GM19324 (cell line): Measurements from ENCODE around the gene EPB41L3.
"Not testable (repeated sequence)": the region's sequence is repeated elsewhere in the genome, so short reads cannot be mapped to it uniquely, and the experiment has no call there.

ENCODE experiments used
- ATAC-seq: cut with Tn5 transposase; IDR thresholded peaks from one replicate; pipeline ENCODE4 v1.9.1; 2021; ENCODE audit warnings: mild to moderate bottlenecking, moderate library complexity; ENCODE audit not compliant: unreplicated experiment, low FRiP score

Gene EPB41L3

GRCh38 chr18:5543773-5544389, at the start of gene EPB41L3:
Gene EPB41L3, minus strand, starts transcription at chr18:5543997. Its CDS starts 54,814 bp downstream, at chr18:5489183.
- no peak for ATAC-seq

GRCh38 chr18:5588529-5588928, 44.7 kb upstream of the EPB41L3 start:
- ATAC-seq = no peak

GRCh38 chr18:5585653-5586052, 41.9 kb upstream of the EPB41L3 start:
- no peak for ATAC-seq

GRCh38 chr18:5584746-5585417, 41.1 kb upstream of the EPB41L3 start:
- ATAC-seq = no peak

GRCh38 chr18:5582849-5583681, 39.3 kb upstream of the EPB41L3 start:
- no peak for ATAC-seq

GRCh38 chr18:5582076-5582475, 38.3 kb upstream of the EPB41L3 start:
- ATAC-seq = no peak

- no peak for ATAC-seq
Observed at GRCh38 chr18:5574843-5575242, 31.0 kb upstream of the EPB41L3 start.

GRCh38 chr18:5571666-5572065, 27.9 kb upstream of the EPB41L3 start:
- ATAC-seq = no peak

- not testable (repeated sequence) for ATAC-seq
Observed at GRCh38 chr18:5570613-5571012, 26.8 kb upstream of the EPB41L3 start.

GRCh38 chr18:5568416-5568815, 24.6 kb upstream of the EPB41L3 start:
- no peak for ATAC-seq

GRCh38 chr18:5558851-5559250, 15.1 kb upstream of the EPB41L3 start:
- ATAC-seq = no peak

GRCh38 chr18:5556310-5556974, 12.6 kb upstream of the EPB41L3 start:
- no peak for ATAC-seq

- ATAC-seq = no peak
Observed at GRCh38 chr18:5554629-5555028, 10.8 kb upstream of the EPB41L3 start.

GRCh38 chr18:5546660-5547059, 2.9 kb upstream of the EPB41L3 start:
- ATAC-seq = no peak

- ATAC-seq = no peak
Observed at GRCh38 chr18:5543036-5543680, 639 bp downstream of the EPB41L3 start.

- ATAC-seq = no peak
Observed at GRCh38 chr18:5542515-5543035, 1.2 kb downstream of the EPB41L3 start.

- no peak for ATAC-seq
Observed at GRCh38 chr18:5541644-5542043, 2.2 kb downstream of the EPB41L3 start.

GRCh38 chr18:5539391-5539790, 4.4 kb downstream of the EPB41L3 start:
- ATAC-seq = no peak

GRCh38 chr18:5538544-5538943, 5.3 kb downstream of the EPB41L3 start:
- ATAC-seq = no peak

- no peak for ATAC-seq
Observed at GRCh38 chr18:5537860-5538259, 5.9 kb downstream of the EPB41L3 start.
